ENCODE measurements around the gene CAPN10.

DNA sequence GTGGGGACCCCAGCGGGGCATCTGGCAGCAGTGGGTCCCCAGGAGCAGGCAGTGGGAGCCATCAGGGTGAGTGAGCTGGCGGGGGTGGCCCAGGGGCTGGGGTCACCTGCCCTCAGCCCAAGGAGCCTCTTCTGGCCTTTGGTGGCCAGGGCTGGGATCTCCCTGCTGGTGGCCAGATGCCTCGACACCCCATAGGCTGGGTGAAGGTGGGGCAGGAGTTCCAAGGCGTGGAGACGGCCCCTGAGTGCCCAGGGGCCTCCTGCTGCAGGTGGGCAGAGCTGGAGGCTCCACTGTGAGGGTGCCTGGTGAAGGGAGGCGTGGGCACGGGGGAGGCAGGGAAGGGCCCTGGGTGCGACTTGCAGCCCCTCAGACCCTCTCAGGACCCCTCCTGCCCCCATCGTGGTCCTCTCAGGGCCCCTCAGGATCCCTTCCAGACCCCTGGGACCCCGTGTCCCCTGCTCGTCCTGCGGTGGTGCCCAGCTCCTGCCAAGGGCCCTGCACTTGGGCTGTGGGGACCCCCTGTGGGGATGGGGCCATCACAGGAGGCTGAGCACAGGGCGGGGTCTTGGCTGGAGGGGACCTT is 33.7 kb downstream of the CAPN10 start:
- no peak for TF ChIP-seq REST (IDR thresholded peaks at IDR 0.05; ENCODE audit: insufficient replicate concordance, low read depth)
- no peak for TF ChIP-seq POLR2AphosphoS5 (IDR thresholded peaks at IDR 0.05; ENCODE audit: low read depth)
- TF ChIP-seq CTCF (IDR thresholded peaks at IDR 0.05; ENCODE audit: insufficient read depth, low read length), result no peak
- TF ChIP-seq GABPA (IDR thresholded peaks at IDR 0.05; ENCODE audit: low read depth), result no peak

Data from HL-60 (cell line).